ENCODE measurements around the gene HOXB13.
A peak's percentile ranks its signal among the peaks of the same experiment; 100 is the strongest.

The HOXB13 gene

GRCh38 chr17:48728232-48729231 lies at the start of gene HOXB13:
Gene HOXB13, minus strand, starts transcription at chr17:48728750. Its CDS starts 157 bp downstream, at chr17:48728593.
- DNase-seq (ENCODE audit: low read depth), result peak; percentile 26

- no peak for DNase-seq (ENCODE audit: low read depth)
These were observed 48.1 kb upstream of the HOXB13 start for GRCh38 chr17:48776602-48777001.

DNA sequence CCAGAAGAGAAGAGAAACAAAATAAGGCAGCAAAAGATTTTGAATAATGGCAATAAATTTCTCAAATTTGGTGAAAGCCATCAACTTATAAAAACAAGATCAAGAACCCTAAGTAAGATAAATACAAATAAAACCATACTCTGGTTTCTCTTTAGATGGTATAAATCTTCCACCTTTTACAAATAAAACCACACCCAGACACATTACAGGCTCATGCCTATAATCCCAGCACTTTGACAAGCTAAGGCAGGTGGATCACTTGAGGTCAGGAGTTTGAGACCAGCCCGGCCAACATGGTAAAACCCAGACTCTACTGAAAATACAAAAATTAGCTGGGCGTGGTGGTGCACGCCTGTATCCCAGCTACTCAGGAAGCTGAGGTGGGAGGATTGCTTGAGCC lies 44.7 kb upstream of the HOXB13 start:
- no peak for DNase-seq (ENCODE audit: low read depth)

- DNase-seq (ENCODE audit: low read depth), result no peak
These were observed 42.4 kb upstream of the HOXB13 start for GRCh38 chr17:48770954-48771353.

- no peak for DNase-seq (ENCODE audit: low read depth)
These were observed 40.6 kb upstream of the HOXB13 start for GRCh38 chr17:48769009-48769675.

DNA sequence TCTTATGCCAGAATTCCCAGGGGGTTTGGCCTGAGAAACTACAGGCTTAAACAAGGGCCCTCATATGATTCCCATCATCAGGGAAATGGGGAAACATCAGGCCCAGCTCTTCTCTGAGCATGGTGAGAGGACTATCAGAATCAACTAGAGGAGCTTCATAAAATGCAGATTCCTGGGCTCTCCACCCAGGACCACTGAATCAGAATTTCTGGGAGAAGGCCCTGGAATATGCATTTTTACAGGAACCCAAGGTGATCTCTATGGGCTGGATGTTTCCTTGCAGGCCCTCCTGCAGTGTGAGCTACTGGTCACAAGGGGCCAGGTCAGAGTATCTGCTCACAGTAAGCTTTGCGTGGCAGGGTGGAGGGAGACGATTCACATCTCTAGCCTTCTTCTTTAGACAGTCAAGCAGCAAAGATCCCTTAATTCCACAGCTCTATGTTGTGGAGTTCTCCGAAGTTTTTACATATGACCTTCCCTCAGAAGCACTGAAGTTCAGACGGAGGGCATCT lies 38.8 kb upstream of the HOXB13 start:
- DNase-seq (ENCODE audit: low read depth), result no peak

- DNase-seq (ENCODE audit: low read depth), result no peak
These were observed 32.6 kb upstream of the HOXB13 start for GRCh38 chr17:48761114-48761513.

DNA sequence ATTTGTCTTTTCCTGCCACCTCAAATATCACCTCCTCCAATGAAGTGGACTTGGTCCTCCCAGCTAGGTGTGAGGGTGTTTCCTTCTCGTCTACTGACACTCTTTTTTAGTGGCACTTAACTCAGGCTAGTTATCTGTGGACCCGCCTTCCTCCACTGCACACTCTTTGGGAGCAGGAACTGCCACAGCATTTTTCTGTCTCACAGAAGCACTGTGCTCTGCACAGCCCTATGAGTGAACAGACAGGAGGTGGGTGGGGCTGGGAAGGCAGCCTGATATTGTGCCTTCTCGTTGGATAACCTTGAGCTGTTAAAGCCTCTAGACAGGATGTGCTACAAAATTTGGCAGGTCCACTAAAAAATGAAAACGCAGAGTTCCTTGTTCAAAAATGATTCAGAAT lies 31.9 kb upstream of the HOXB13 start:
- DNase-seq (ENCODE audit: low read depth), result no peak

- DNase-seq (ENCODE audit: low read depth), result no peak
These were observed 30.7 kb upstream of the HOXB13 start for GRCh38 chr17:48759288-48759687.

DNA sequence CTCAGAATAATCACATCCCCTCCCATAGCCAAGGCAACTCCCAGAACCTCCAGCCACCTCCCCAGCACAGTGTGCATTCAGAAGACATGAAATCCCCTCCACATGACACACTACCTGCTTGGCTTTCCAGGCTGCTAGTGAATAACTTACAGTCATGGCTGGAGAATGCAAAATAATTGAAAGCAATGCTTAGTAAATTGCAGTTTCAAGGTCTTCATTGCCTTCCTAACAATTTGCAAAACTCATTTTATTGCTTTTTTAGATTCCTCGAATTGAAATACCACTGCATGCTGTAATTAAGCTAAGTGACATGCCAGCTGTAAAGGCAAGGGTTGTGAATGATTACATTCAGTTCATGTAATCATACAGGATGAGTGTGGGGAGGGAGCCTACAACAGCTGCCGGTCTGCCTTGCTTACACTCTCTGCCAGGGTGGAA lies 29.0 kb upstream of the HOXB13 start:
- no peak for DNase-seq (ENCODE audit: low read depth)

DNA sequence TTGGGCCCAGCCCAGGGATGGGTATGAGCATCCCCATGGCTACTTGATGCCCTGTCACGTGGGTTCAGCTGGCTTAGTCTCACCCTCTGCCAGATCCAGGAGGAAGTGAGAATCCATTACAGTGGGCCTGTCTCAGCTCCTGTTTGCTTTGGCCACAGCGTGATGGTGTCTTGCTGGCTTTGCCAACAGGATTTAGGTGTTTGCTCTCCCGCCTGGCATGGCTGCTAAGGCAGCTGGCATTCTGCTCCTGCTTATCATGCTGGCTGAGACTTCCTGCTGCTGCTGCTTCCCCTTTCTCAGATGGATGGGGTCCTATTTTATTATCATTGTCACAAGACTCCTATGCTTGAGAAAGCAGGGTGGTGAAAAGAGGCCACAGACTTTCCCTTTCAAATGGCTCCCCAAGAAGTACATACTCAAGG lies 28.3 kb upstream of the HOXB13 start:
- no peak for DNase-seq (ENCODE audit: low read depth)

DNA sequence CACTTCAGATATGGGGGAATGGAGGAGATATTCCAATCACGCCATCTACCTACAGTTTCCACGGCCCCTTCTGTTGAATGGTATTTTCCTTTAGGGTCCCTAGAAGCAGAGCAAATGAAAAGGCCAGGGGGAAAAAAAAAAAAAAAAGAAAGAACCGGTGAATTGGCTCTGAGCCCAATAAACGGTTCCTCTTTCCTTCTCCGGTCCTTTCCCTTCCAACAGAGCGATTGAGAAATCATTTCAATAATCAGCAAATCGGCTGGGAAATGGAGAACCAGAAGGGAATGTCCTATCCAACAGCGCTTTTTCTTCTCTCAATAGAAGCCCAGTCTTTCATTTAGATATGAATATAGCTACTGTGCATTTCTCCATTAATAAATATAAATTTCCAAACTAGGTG lies 26.8 kb upstream of the HOXB13 start:
- no peak for DNase-seq (ENCODE audit: low read depth)

- DNase-seq (ENCODE audit: low read depth), result no peak
These were observed 26.1 kb upstream of the HOXB13 start for GRCh38 chr17:48754500-48755261.

- no peak for DNase-seq (ENCODE audit: low read depth)
These were observed 25.4 kb upstream of the HOXB13 start for GRCh38 chr17:48753794-48754499.

- no peak for DNase-seq (ENCODE audit: low read depth)
These were observed 24.1 kb upstream of the HOXB13 start for GRCh38 chr17:48752399-48753288.

DNA sequence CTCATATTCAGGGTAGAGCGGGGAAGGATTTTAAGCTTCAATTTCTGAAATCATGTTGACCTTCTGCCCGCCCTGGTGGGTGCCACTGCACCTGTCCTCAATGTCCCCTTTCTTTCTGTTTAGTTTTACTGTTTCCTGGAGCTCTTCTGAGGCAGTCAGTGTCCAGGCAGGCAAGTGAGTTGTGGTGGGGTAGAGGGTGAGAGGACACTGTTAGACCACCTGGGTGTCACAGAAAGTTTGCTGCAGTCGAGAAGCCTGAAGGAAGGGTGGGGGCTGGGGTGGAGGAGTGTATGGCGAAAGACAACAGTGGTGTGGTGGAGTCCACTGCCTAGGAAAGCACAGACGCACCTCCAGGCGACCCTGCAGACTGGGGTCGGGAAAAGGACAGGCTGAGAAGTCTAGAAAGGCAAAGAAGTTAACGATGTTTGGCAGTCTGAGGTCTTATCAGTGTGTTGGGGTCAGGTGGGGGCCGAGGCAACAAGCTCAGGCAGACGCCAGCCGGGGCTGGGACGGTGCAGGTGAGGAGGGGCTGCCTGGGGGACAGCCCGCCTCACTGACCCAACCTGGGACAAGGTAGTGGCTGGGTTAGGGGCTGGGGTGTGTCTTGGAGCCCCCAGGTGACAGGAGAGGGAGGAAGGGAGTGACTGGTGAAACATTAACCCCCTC lies 23.3 kb upstream of the HOXB13 start:
- no peak for DNase-seq (ENCODE audit: low read depth)

- no peak for DNase-seq (ENCODE audit: low read depth)
These were observed 22.6 kb upstream of the HOXB13 start for GRCh38 chr17:48751172-48751571.

DNA sequence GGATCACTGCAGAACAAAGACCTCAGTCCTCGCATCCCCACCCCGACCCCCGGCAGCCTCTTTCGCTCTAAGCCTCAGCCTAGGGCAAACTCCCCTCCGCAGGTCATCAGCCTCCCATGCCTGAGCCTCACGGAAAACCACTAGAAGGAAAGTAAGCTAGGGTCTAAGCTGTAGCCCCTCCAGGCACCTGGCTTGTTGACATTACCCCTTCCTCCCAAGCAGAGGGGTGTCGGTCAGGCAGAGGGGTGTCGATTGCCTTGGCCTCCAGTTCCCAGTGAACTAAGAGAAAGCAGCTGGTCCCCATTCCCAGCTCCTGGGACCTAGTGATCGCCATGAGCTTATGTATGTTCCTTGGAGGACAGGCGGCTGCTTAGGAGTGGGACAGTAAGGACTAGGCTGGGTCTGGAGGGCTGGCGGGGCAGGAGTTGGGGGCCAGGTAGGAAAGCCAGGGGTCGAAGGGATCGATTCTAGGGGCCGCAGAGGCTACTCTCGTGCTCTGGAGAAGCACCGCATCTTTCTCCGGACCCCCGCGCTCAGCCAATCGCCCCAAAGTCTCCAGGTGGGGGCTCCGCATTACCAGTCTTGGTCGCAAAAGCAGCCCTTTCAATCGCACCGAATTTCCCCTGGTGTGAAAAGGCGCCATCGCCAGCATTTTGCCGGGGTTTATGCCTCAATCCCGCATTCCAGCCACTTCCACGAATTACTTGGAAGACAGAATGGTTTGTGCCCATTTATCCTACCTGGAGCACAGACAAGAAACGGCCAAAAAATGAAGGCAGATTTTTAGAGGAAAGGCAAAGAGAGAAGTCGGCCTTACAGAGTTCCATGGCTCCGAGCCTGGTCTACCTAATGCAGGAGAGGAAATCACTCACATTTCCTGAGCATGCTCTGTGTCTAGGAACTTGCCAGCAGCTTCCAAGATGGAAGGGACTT lies 21.3 kb upstream of the HOXB13 start:
- no peak for DNase-seq (ENCODE audit: low read depth)

All from HS-27A (cell line).